ENCODE results near the gene MTMR11. TPM values are rescaled to one million over a fixed set of nuclear protein-coding genes. Genes with fewer than 3 reads are reported as not detected.

MTMR11 gene
- total and polyA plus RNA-seq, 2 of the 13 experiments (the other 11 are each of a cell fraction or from before 2014, with no cell fraction given), result 0.49 to 2.8 TPM

GRCh38 chr1:149886396-149887195 lies 50.1 kb downstream of the MTMR11 start (continued):
- TF ChIP-seq ZNF619 (CRISPR knock-in tag; IDR thresholded peaks at IDR 0.05) (no peak), PAWR (CRISPR knock-in tag; IDR thresholded peaks at IDR 0.05; ENCODE audit: borderline replicate concordance) (no peak), FOXA1 (IDR thresholded peaks at IDR 0.05) (no peak), FOXA1 (CRISPR knock-in tag; IDR thresholded peaks at IDR 0.05) (peak; percentile 41), ZNF713 (CRISPR knock-in tag; IDR thresholded peaks at IDR 0.05) (no peak), ZNF780A (CRISPR knock-in tag; IDR thresholded peaks at IDR 0.05) (no peak), ZNF543 (CRISPR knock-in tag; IDR thresholded peaks at IDR 0.05) (peak; percentile 26; the same call in 1 of the 2 replicates), WIZ (CRISPR knock-in tag; IDR thresholded peaks at IDR 0.05) (no peak; the same call in 1 of the 2 replicates), IRX3 (CRISPR knock-in tag; IDR thresholded peaks at IDR 0.05; ENCODE audit: borderline replicate concordance, low read depth) (no peak), FOXC1 (CRISPR knock-in tag; IDR thresholded peaks at IDR 0.05; ENCODE audit: borderline replicate concordance) (no peak), HNRNPLL (IDR thresholded peaks at IDR 0.05; ENCODE audit: low read depth, low read length, poor library complexity, severe bottlenecking) (peak; percentile 82), BRCA1 (CRISPR knock-in tag; IDR thresholded peaks at IDR 0.05) (no peak; the same call in none of the 2 replicates), ZNF564 (CRISPR knock-in tag; IDR thresholded peaks at IDR 0.05) (peak; percentile 72; the same call in 1 of the 2 replicates), IRF2 (CRISPR knock-in tag; IDR thresholded peaks at IDR 0.05) (0 out of 2 replicates have a peak, but pooled peaks have one; percentile 26), KLF15 (CRISPR knock-in tag; IDR thresholded peaks at IDR 0.05; ENCODE audit: borderline replicate concordance) (peak; percentile 96; the same call in 1 of the 2 replicates), NCOR1 (IDR thresholded peaks at IDR 0.05; ENCODE audit: borderline replicate concordance, low read length) (no peak), TBX3 (IDR thresholded peaks at IDR 0.05; ENCODE audit: borderline replicate concordance) (no peak), ZFP1 (CRISPR knock-in tag; IDR thresholded peaks at IDR 0.05) (peak; percentile 29; the same call in 1 of the 2 replicates), JUN (CRISPR knock-in tag; IDR thresholded peaks at IDR 0.05) (no peak), ZNF296 (CRISPR knock-in tag; conservative IDR thresholded peaks at IDR 0.05) (no peak), ZNF552 (CRISPR knock-in tag; IDR thresholded peaks at IDR 0.05; ENCODE audit: borderline replicate concordance) (no peak), BRF2 (CRISPR knock-in tag; IDR thresholded peaks at IDR 0.05) (no peak), MED8 (CRISPR knock-in tag; IDR thresholded peaks at IDR 0.05; ENCODE audit: insufficient replicate concordance) (peak; percentile 93), ZNF740 (CRISPR knock-in tag; IDR thresholded peaks at IDR 0.05) (peak; percentile 33; the same call in 1 of the 2 replicates), ZNF879 (CRISPR knock-in tag; IDR thresholded peaks at IDR 0.05) (no peak), ZFP36L2 (CRISPR knock-in tag; IDR thresholded peaks at IDR 0.05) (no peak)
- TF ChIP-seq, protein P1, sequence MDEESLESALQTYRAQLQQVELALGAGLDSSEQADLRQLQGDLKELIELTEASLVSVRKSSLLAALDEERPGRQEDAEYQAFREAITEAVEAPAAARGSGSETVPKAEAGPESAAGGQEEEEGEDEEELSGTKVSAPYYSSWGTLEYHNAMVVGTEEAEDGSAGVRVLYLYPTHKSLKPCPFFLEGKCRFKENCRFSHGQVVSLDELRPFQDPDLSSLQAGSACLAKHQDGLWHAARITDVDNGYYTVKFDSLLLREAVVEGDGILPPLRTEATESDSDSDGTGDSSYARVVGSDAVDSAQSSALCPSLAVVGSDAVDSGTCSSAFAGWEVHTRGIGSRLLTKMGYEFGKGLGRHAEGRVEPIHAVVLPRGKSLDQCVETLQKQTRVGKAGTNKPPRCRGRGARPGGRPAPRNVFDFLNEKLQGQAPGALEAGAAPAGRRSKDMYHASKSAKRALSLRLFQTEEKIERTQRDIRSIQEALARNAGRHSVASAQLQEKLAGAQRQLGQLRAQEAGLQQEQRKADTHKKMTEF (CRISPR knock-in tag; IDR thresholded peaks at IDR 0.05), result no peak
